NCI-H2107 (cell line): ENCODE results near the gene RFX1.
"Not testable (repeated sequence)": the region's sequence is repeated elsewhere in the genome, so short reads cannot be mapped to it uniquely, and the experiment has no call there.

Experiments used
- DNase-seq: peaks from one replicate; lab custom pipeline; 2025; lab: John Stamatoyannopoulos, UW

RFX1 gene

GRCh38 chr19:13978351-13979243 is 27.5 kb downstream of the RFX1 start:
- DNase-seq, result no peak

GRCh38 chr19:13977803-13978202 is 28.3 kb downstream of the RFX1 start:
- no peak for DNase-seq

GRCh38 chr19:13976446-13976845 is 29.7 kb downstream of the RFX1 start:
- no peak for DNase-seq

GRCh38 chr19:13975870-13976269 is 30.2 kb downstream of the RFX1 start:
- DNase-seq, result no peak

- no peak for DNase-seq
These were observed 32.0 kb downstream of the RFX1 start for GRCh38 chr19:13974073-13974472.

GRCh38 chr19:13973479-13973878 is 32.6 kb downstream of the RFX1 start:
- not testable (repeated sequence) for DNase-seq

GRCh38 chr19:13972368-13973155 is 33.6 kb downstream of the RFX1 start:
- no peak for DNase-seq

- not testable (repeated sequence) for DNase-seq
These were observed 34.3 kb downstream of the RFX1 start for GRCh38 chr19:13971868-13972267.

GRCh38 chr19:13969897-13970296 is 36.2 kb downstream of the RFX1 start:
- DNase-seq, result no peak

- no peak for DNase-seq
These were observed 37.1 kb downstream of the RFX1 start for GRCh38 chr19:13968999-13969398.

- no peak for DNase-seq
These were observed 37.7 kb downstream of the RFX1 start for GRCh38 chr19:13968383-13968935.

- not testable (repeated sequence) for DNase-seq
These were observed 38.9 kb downstream of the RFX1 start for GRCh38 chr19:13967206-13967605.

GRCh38 chr19:13966684-13967128 is 39.4 kb downstream of the RFX1 start:
- no peak for DNase-seq

- DNase-seq, result no peak
These were observed 40.0 kb downstream of the RFX1 start for GRCh38 chr19:13965926-13966683.

- no peak for DNase-seq
These were observed 40.7 kb downstream of the RFX1 start for GRCh38 chr19:13965377-13965896.

GRCh38 chr19:13964776-13965175 is 41.3 kb downstream of the RFX1 start:
- no peak for DNase-seq

- DNase-seq, result no peak
These were observed 42.5 kb downstream of the RFX1 start for GRCh38 chr19:13963603-13964105.

GRCh38 chr19:13962699-13963602 is 43.2 kb downstream of the RFX1 start:
- no peak for DNase-seq

GRCh38 chr19:13961826-13962698 is 44.1 kb downstream of the RFX1 start:
- DNase-seq, result no peak
